ENCODE results near the gene TREML1. TPM values are rescaled to one million over a fixed set of nuclear protein-coding genes. Genes with fewer than 3 reads are reported as not detected.

The TREML1 gene
- total and polyA plus RNA-seq, 2 of the 8 experiments (the other 6 are each of a cell fraction or from before 2014, with no cell fraction given): 0.08 TPM; not detected in 1

DNA sequence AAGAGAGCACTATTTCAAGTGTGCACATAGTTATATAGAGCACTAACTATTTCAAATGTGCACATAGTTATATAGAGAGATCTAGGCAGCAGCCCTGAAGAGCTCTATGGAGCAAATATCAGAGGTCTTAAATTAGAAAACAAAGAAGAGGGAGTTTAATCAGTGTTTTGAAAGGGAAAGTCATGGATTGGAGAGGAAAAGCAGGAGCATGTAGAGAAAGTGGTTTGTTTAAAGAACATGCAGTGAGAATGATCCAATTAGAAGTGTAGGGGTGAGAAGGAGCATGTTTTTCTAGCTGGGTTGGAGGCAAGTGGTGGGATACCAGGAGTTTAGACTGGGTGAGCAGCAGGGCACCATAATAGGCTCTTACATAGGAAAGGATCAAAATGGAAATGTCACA lies 17.2 kb downstream of the TREML1 start (continued):
- TF ChIP-seq, protein P1, sequence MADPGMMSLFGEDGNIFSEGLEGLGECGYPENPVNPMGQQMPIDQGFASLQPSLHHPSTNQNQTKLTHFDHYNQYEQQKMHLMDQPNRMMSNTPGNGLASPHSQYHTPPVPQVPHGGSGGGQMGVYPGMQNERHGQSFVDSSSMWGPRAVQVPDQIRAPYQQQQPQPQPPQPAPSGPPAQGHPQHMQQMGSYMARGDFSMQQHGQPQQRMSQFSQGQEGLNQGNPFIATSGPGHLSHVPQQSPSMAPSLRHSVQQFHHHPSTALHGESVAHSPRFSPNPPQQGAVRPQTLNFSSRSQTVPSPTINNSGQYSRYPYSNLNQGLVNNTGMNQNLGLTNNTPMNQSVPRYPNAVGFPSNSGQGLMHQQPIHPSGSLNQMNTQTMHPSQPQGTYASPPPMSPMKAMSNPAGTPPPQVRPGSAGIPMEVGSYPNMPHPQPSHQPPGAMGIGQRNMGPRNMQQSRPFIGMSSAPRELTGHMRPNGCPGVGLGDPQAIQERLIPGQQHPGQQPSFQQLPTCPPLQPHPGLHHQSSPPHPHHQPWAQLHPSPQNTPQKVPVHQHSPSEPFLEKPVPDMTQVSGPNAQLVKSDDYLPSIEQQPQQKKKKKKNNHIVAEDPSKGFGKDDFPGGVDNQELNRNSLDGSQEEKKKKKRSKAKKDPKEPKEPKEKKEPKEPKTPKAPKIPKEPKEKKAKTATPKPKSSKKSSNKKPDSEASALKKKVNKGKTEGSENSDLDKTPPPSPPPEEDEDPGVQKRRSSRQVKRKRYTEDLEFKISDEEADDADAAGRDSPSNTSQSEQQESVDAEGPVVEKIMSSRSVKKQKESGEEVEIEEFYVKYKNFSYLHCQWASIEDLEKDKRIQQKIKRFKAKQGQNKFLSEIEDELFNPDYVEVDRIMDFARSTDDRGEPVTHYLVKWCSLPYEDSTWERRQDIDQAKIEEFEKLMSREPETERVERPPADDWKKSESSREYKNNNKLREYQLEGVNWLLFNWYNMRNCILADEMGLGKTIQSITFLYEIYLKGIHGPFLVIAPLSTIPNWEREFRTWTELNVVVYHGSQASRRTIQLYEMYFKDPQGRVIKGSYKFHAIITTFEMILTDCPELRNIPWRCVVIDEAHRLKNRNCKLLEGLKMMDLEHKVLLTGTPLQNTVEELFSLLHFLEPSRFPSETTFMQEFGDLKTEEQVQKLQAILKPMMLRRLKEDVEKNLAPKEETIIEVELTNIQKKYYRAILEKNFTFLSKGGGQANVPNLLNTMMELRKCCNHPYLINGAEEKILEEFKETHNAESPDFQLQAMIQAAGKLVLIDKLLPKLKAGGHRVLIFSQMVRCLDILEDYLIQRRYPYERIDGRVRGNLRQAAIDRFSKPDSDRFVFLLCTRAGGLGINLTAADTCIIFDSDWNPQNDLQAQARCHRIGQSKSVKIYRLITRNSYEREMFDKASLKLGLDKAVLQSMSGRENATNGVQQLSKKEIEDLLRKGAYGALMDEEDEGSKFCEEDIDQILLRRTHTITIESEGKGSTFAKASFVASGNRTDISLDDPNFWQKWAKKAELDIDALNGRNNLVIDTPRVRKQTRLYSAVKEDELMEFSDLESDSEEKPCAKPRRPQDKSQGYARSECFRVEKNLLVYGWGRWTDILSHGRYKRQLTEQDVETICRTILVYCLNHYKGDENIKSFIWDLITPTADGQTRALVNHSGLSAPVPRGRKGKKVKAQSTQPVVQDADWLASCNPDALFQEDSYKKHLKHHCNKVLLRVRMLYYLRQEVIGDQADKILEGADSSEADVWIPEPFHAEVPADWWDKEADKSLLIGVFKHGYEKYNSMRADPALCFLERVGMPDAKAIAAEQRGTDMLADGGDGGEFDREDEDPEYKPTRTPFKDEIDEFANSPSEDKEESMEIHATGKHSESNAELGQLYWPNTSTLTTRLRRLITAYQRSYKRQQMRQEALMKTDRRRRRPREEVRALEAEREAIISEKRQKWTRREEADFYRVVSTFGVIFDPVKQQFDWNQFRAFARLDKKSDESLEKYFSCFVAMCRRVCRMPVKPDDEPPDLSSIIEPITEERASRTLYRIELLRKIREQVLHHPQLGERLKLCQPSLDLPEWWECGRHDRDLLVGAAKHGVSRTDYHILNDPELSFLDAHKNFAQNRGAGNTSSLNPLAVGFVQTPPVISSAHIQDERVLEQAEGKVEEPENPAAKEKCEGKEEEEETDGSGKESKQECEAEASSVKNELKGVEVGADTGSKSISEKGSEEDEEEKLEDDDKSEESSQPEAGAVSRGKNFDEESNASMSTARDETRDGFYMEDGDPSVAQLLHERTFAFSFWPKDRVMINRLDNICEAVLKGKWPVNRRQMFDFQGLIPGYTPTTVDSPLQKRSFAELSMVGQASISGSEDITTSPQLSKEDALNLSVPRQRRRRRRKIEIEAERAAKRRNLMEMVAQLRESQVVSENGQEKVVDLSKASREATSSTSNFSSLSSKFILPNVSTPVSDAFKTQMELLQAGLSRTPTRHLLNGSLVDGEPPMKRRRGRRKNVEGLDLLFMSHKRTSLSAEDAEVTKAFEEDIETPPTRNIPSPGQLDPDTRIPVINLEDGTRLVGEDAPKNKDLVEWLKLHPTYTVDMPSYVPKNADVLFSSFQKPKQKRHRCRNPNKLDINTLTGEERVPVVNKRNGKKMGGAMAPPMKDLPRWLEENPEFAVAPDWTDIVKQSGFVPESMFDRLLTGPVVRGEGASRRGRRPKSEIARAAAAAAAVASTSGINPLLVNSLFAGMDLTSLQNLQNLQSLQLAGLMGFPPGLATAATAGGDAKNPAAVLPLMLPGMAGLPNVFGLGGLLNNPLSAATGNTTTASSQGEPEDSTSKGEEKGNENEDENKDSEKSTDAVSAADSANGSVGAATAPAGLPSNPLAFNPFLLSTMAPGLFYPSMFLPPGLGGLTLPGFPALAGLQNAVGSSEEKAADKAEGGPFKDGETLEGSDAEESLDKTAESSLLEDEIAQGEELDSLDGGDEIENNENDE (IDR thresholded peaks at IDR 0.05; ENCODE audit: insufficient replicate concordance, low read length): no peak
- TF ChIP-seq GABPA (IDR thresholded peaks at IDR 0.05; ENCODE audit: borderline replicate concordance, insufficient read depth, low read length): no peak
